Kidney epithelial cell (primary cell): ENCODE measurements around the gene IMMP2L. TPM values are rescaled to one million over a fixed set of nuclear protein-coding genes. Genes with fewer than 3 reads are reported as not detected.
"Not testable (repeated sequence)": the region's sequence is repeated elsewhere in the genome, so short reads cannot be mapped to it uniquely, and the experiment has no call there.

Experiments used
- DNase-seq: peaks from one replicate; pipeline ENCODE4 v3.0.0-alpha.2; 2010; ENCODE audit warnings: low read depth
- H3K27me3 ChIP-seq: 2 replicates; pipeline ENCODE4 v1.6.0; 2011; ENCODE audit warnings: low read length; ENCODE audit not compliant: control insufficient read depth, insufficient read depth
- H3K36me3 ChIP-seq: 2 replicates; pipeline ENCODE4 v1.5.1; 2011; ENCODE audit warnings: low read length; ENCODE audit not compliant: control insufficient read depth, insufficient read depth
- H3K4me3 ChIP-seq: 2 replicates; pipeline ENCODE4 v1.5.1; 2011; ENCODE audit warnings: low read depth, mild to moderate bottlenecking, control low read depth, low read length
- CTCF ChIP-seq: IDR thresholded peaks from 2 replicates; pipeline ENCODE4 v1.5.1; 2011; ENCODE audit warnings: mild to moderate bottlenecking, moderate library complexity, low read length, control low read depth, inconsistent platforms; ENCODE audit not compliant: insufficient read depth, poor library complexity, severe bottlenecking
- total RNA-seq: library from RNA; depleted of rRNA; stranded (reverse); fragments of >200 nt; gene quantifications from 2 replicates; pipeline ENCODE4 v1.2.3, GENCODE V29; 2015

IMMP2L gene
- total RNA-seq, 1 donor from 2014 or later: 30.8 TPM

- Histone ChIP-seq H3K27me3 (no peaks in the 10 kb centered on the region), H3K4me3 (no peak overlapping the region), H3K36me3 (no peaks in the 10 kb centered on the region)
- DNase-seq: no peak
- no peak for TF ChIP-seq CTCF
Observed at GRCh38 chr7:111470998-111471397, 91.3 kb downstream of the IMMP2L start.

GRCh38 chr7:111469894-111470293 is 92.4 kb downstream of the IMMP2L start:
- H3K27me3 ChIP-seq, H3K4me3 ChIP-seq, H3K36me3 ChIP-seq, DNase-seq: not testable (repeated sequence)

GRCh38 chr7:111465774-111466173 is 96.5 kb downstream of the IMMP2L start:
- not testable (repeated sequence) for DNase-seq, H3K27me3 ChIP-seq, H3K4me3 ChIP-seq, H3K36me3 ChIP-seq

- DNase-seq: no peak
- TF ChIP-seq CTCF: no peak
- H3K4me3 ChIP-seq: no peak overlapping the region
- no peaks in the 10 kb centered on the region for H3K36me3 ChIP-seq
- no peaks in the 10 kb centered on the region for H3K27me3 ChIP-seq
Observed at GRCh38 chr7:111460695-111461094, 101.6 kb downstream of the IMMP2L start.

- H3K27me3 ChIP-seq: no peaks in the 10 kb centered on the region
- H3K36me3 ChIP-seq: no peaks in the 10 kb centered on the region
- no peak for TF ChIP-seq CTCF
- H3K4me3 ChIP-seq: no peak overlapping the region
- DNase-seq: no peak
Observed at GRCh38 chr7:111459757-111460280, 102.5 kb downstream of the IMMP2L start.

GRCh38 chr7:111459065-111459756 is 103.1 kb downstream of the IMMP2L start:
- Histone ChIP-seq H3K27me3 (no peaks in the 10 kb centered on the region), H3K36me3 (no peaks in the 10 kb centered on the region), H3K4me3 (no peak overlapping the region)
- no peak for TF ChIP-seq CTCF
- no peak for DNase-seq

- not testable (repeated sequence) for H3K36me3 ChIP-seq, H3K4me3 ChIP-seq, H3K27me3 ChIP-seq, DNase-seq
Observed at GRCh38 chr7:111450705-111451104, 111.6 kb downstream of the IMMP2L start.

GRCh38 chr7:111447502-111447901 is 114.8 kb downstream of the IMMP2L start:
- H3K27me3 ChIP-seq, DNase-seq, H3K36me3 ChIP-seq, H3K4me3 ChIP-seq: not testable (repeated sequence)
